Bone marrow (tissue), 2 donors: ENCODE measurements around the gene PHKB.
"Not testable (repeated sequence)": the region's sequence is repeated elsewhere in the genome, so short reads cannot be mapped to it uniquely, and the experiment has no call there.

ENCODE experiments used
- DNase-seq, 2 donors: peaks; one replicate each; lab custom pipeline; 2025; lab: John Stamatoyannopoulos, UW

Gene PHKB

DNA sequence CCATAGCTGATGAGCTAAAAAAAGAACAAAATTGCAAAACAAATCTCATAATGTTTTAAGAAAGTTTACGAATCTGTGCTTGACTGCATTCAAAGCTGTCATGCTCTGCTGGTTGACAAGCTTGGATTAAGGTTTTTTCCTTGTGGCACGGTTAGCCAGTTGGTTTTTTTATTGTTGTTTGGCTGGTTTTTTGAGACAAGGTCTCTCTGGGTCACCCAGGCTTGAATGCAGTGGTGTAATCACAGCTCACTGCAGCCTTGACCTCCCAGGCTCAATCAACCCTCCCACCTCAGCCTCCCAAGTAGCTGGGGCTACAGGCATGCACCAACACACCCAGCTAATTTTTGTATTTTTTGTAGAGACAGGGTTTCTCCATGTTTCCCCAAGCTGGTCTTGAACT is 45.7 kb downstream of the PHKB start:
- no peak for DNase-seq

GRCh38 chr16:47507701-47508100 is 46.6 kb downstream of the PHKB start:
- no peak for DNase-seq

- DNase-seq = no peak
These were observed 50.8 kb downstream of the PHKB start for GRCh38 chr16:47511882-47512281.

GRCh38 chr16:47519037-47519436 is 57.9 kb downstream of the PHKB start:
- DNase-seq = no peak

DNA sequence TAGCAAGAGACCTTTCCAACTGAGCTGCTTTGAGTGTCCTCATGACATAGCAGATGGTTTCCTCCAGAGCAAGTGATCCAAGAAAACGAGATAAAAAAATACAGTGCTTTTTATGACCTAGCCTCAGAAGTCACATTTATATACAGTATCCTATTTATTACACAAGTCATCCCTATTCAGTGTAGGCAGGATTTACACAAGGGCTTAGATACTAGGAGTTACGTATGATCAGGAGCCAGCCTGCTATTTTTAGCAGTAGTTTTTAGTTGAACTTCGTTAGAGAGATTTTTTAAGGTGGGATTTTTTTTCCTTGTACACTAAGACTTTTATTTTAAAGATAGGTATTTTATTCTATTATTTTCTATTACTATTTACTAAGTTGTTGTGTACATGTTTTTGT is 58.4 kb downstream of the PHKB start:
- DNase-seq = no peak

DNA sequence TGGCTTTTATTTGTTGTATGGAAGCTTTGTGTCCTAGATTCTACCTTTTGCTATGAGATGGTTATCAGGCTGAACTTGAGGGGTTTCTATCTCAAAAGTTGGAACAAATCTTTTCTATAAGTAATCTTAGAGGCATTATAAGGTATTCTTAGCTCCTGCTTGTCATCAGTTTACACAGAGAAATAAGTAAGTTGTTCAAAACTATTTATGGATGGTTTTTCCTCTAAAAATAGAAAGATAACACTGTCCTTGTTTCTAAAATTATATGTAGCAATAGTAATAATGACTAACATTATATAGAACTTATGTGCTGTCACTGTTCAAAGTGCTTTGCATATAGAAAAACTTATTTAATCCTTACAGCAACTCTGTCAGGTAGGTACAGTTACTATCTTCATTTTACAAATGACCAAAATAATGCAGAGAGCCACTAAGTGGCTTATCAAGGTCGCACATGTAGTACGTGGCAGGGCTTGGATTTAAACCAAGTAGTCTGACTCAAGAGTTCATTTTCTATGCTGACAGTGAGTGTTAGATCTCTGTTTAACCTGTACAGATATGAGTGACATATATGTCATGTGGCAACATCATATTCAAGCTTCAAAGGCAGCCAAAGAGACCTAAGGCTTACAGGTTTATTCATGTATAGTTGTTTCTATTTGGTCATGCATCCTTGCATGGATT is 59.0 kb downstream of the PHKB start:
- no peak for DNase-seq

GRCh38 chr16:47523342-47524006 is 62.3 kb downstream of the PHKB start:
- DNase-seq = no peak

GRCh38 chr16:47524007-47524405 is 62.9 kb downstream of the PHKB start:
- DNase-seq = no peak

DNA sequence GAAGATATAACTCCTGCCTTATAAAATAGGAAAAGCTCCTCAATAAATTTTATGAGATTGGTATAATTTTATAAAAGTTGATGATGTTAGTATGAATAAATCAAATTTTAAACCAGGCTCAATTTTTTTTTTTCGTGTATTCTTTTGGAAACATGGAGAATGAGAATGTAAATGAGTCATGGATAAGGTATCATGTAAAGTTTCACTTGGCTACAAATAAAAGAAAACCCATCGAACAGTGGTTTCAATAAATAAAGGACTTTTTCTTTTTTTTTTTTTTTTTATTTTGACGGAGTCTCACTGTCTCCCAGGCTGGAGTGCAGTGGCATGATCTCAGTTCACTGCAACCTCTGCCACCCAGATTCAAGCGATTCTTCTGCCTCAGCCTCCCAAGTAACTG is 67.3 kb downstream of the PHKB start:
- DNase-seq = no peak

DNA sequence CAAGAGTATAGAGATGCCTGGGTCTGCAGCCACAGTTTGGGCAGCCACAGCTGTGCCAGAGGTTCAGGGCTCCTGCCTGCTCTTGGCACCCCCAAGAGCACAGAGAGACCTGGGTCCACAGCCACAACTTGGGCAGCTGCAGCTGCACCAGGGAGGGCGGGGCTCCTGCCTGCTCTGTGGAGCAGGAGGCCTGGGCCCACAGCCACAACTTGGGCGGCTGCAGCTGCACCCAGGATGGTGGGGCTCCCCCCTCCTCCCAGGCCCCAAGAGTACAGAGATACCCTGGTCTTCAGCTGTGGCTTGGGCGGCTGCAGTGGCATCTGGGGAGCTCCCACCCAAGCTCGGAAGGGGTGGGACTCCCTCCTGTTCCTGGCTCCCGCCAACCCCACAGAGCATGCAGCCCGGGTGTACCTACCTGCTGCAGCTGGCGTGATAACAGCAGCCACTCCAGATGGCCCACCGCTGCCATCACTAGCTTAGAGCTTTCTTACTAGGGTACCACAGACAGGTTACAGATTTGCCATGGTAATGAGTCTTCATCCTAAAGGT is 72.7 kb downstream of the PHKB start:
- DNase-seq = no peak

DNA sequence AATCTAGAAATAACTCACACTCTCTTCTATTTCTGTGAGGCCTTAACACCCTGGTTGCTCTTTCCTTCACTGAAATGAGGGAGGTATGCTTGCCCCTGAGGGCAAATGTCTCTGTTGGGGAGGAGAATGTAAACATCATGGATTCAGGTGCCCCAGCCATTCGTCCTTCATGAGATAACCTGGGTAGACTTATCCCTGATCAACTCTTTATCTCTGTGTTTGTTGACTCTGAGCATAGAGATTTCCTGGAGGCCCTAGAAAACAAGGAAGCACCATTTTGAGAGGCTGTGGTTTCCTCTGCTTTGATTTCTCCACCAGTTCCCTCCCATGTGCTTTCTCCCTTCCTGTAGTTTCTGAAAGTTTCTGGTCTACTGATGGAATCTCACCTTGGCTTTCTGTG is 77.3 kb downstream of the PHKB start:
- DNase-seq = no peak

GRCh38 chr16:47539707-47540670 is 78.9 kb downstream of the PHKB start:
- not testable (repeated sequence) for DNase-seq

GRCh38 chr16:47541135-47541534 is 80.0 kb downstream of the PHKB start:
- not testable (repeated sequence) for DNase-seq

DNA sequence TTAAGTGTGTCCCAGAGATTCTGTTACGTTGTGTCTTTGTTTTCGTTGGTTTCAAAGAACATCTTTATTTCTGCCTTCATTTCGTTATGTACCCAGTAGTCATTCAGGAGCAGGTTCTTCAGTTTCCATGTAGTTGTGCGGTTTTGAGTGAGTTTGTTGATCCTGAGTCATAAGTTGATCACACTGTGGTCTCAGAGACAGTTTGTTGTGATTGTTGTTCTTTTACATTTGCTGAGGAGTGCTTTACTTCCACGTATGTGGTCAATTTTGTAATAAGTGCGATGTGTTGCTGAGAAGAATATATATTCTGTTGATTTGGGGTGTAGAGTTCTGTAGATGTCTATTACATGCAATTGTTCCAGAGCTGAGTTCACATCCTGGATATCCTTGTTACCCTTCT is 83.1 kb downstream of the PHKB start:
- DNase-seq = not testable (repeated sequence)

GRCh38 chr16:47551185-47551584 is 90.1 kb downstream of the PHKB start:
- not testable (repeated sequence) for DNase-seq

- not testable (repeated sequence) for DNase-seq
These were observed 90.6 kb downstream of the PHKB start for GRCh38 chr16:47551767-47552166.

GRCh38 chr16:47553853-47554564 is 92.9 kb downstream of the PHKB start:
- no peak for DNase-seq

- not testable (repeated sequence) for DNase-seq
These were observed 93.5 kb downstream of the PHKB start for GRCh38 chr16:47554587-47554986.

- no peak for DNase-seq
These were observed 100.2 kb downstream of the PHKB start for GRCh38 chr16:47561286-47561685.

DNA sequence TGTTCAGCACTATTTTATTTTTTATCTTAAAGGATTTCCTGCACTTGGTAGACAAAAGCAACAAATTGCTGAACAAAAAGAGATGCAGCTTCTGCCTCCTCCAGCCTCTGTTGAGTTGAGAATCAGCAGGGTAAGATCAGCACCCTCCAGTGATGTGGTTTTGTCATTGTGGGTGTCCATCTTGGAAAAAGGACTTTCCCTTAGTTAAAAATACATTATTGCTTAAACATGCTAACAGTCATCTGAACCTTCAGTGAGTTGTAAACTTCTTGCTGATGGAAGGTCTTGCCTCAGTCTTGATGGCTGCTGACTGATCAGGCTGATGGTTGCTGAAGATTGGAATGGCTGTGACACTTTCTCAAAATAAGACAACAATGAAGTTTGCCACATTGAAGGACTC is 101.2 kb downstream of the PHKB start:
- DNase-seq = no peak

DNA sequence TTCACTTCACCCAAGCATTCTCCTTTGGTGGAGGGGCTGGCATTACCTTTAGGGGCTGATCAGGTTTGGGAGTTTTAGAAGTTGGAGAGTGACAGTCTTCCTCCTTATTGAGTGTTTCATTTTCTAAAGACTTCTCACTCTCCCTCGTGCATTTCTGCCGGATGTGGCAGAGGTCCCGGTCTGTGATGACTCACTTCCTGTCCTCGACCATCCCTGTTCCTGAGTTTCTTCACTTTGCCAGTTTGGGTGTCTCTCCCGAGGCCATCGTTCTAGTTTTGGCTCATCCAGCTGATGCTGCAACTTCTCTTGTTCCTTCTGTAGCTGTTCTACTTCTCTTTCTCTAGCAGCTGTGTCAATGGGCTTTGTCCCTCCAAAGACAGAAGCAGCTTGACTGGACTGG is 104.3 kb downstream of the PHKB start:
- DNase-seq = peak; percentile 34 to 91

DNA sequence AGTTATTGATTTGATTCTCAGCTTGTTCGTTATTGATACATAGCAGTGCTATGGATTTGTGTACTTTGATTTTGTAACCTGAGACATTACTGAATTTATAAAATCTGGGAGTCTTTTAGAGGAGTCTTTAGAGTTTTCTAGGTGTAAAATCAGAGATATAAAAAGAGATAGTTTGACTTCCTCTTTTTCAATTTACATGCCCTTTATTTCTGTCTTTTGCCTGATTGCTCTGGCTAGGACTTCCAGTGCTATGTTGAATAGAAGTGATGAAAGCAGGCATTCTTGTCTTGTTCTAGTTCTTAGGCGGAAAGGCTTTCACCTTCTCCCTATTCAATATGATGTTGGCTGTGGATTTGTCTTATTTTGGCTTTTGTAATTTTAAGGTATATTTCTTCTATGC is 106.2 kb downstream of the PHKB start:
- peak in 1 of 2 donors; percentile 36 for DNase-seq
